ENCODE data around the gene EEA1. TPM values are rescaled to one million over a fixed set of nuclear protein-coding genes. Genes with fewer than 3 reads are reported as not detected.

EEA1 gene
- total and polyA plus RNA-seq, 2 of the 8 experiments (the other 6 are each of a cell fraction or from before 2014, with no cell fraction given), result 1.0 to 18.8 TPM

- Histone ChIP-seq H2BK120ac (replicated peaks; ENCODE audit: low read depth, low read length) (no peak overlapping the region), H3K23me2 (ENCODE audit: low read depth, low read length) (no peaks in the 10 kb centered on the region), H2BK20ac (ENCODE audit: low read length) (no peak overlapping the region), H2AK5ac (ENCODE audit: low read depth, low read length) (no peak overlapping the region), H3K36me3 (ENCODE audit: control insufficient read depth in 2 of 4, insufficient read depth in 4 of 4, low read length in 3 of 4) (no peaks in the 10 kb centered on the region), H3K9me3 (ENCODE audit: insufficient read depth in 2 of 2, low read depth in 1 of 2, low read length in 1 of 2) (no peaks in the 10 kb centered on the region), H3K27ac (ENCODE audit: low read depth, low read length) (no peak overlapping the region), H3K4me1 (replicated peaks in 1 of 4; ENCODE audit: control insufficient read depth in 3 of 4, insufficient read depth in 4 of 4, low read length in 3 of 4) (no peaks in the 10 kb centered on the region; a peak in 1 of 7 replicates), H3K27me3 (replicated peaks in 1 of 4; ENCODE audit: control insufficient read depth in 3 of 4, extremely low read depth in 1 of 4, insufficient read depth in 3 of 4, low read length in 3 of 4) (no peaks in the 10 kb centered on the region), H3K9ac (replicated peaks in 1 of 4; ENCODE audit: extremely low read depth in 1 of 4, low read depth in 3 of 4, low read length in 3 of 4) (no peak overlapping the region), H3K18ac (ENCODE audit: extremely low read depth, low read length) (no peak overlapping the region), H2AFZ (ENCODE audit: low read length) (no peak overlapping the region), H2BK12ac (ENCODE audit: low read depth, low read length) (no peak overlapping the region), H3K79me1 (ENCODE audit: low read depth, low read length) (no peaks in the 10 kb centered on the region), H2BK15ac (ENCODE audit: low read length) (no peak overlapping the region), H3K23ac (ENCODE audit: insufficient read length) (no peak overlapping the region), H3K79me2 (ENCODE audit: control insufficient read depth in 1 of 2, insufficient read depth in 2 of 2, low read length in 2 of 2) (no peaks in the 10 kb centered on the region), H3K4me3 (ENCODE audit: extremely low read depth in 1 of 4, insufficient read depth in 2 of 4, low read depth in 3 of 4, low read length in 4 of 4) (no peak overlapping the region), H4K5ac (ENCODE audit: insufficient read length, low read depth, low read length) (no peak overlapping the region), H4K91ac (replicated peaks; ENCODE audit: insufficient read length, low read length) (no peak overlapping the region), H3K56ac (replicated peaks; ENCODE audit: insufficient read length, low read depth, low read length) (no peak overlapping the region), H4K8ac (ENCODE audit: extremely low read depth, insufficient read depth, low read length) (no peak overlapping the region), H3K4ac (replicated peaks; ENCODE audit: insufficient read length, low read depth, low read length) (no peak overlapping the region), H2BK5ac (ENCODE audit: low read depth, low read length) (no peak overlapping the region), H3K4me2 (ENCODE audit: insufficient read depth in 1 of 2, low read depth in 2 of 2, low read length in 2 of 2) (no peak overlapping the region), H3K14ac (ENCODE audit: insufficient read length) (no peak overlapping the region), H4K20me1 (replicated peaks in 1 of 2; ENCODE audit: control insufficient read depth in 1 of 2, insufficient read depth in 2 of 2, low read length in 2 of 2) (no peaks in the 10 kb centered on the region)
- FAIRE-seq (no peak), DNase-seq (ENCODE audit: low read depth in 1 of 2, low spot score in 2 of 2) (no peak)
- ChIA-PET POLR2A (ENCODE audit: partially characterized antibody) (no interaction called here), CTCF (ENCODE audit: partially characterized antibody) (interaction anchor here (1.0 kb wide), 1 partner anchor 25 kb away, joined by 3 read pairs; no protein-coding TSS in a partner anchor)
- TF ChIP-seq SIN3A (conservative IDR thresholded peaks at IDR 0.05 in 1 of 2, IDR thresholded peaks at IDR 0.05 in 1 of 2; ENCODE audit: low read depth in 1 of 2, low read length in 2 of 2) (no peak), PHF8 (conservative IDR thresholded peaks at IDR 0.05; ENCODE audit: low read depth, low read length) (no peak), JUND (IDR thresholded peaks at IDR 0.05; ENCODE audit: low read length) (no peak), GABPA (IDR thresholded peaks at IDR 0.05; ENCODE audit: borderline replicate concordance, insufficient read depth, low read length) (no peak), EGR1 (IDR thresholded peaks at IDR 0.05; ENCODE audit: borderline replicate concordance, low read depth, low read length) (no peak), SRF (IDR thresholded peaks at IDR 0.05; ENCODE audit: low read depth, low read length) (no peak), EP300 (IDR thresholded peaks at IDR 0.05; ENCODE audit: borderline replicate concordance in 1 of 2, low read depth in 2 of 2, low read length in 2 of 2) (no peak), CTBP2 (IDR thresholded peaks at IDR 0.05; ENCODE audit: borderline replicate concordance, insufficient read depth, insufficient read length, low read length) (no peak), CBX8 (IDR thresholded peaks at IDR 0.05; ENCODE audit: borderline replicate concordance, low read depth, low read length) (no peak), POLR2AphosphoS5 (IDR thresholded peaks at IDR 0.05; ENCODE audit: low read depth, low read length) (no peak)
- TF ChIP-seq, protein P1, sequence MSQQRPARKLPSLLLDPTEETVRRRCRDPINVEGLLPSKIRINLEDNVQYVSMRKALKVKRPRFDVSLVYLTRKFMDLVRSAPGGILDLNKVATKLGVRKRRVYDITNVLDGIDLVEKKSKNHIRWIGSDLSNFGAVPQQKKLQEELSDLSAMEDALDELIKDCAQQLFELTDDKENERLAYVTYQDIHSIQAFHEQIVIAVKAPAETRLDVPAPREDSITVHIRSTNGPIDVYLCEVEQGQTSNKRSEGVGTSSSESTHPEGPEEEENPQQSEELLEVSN (IDR thresholded peaks at IDR 0.05), result no peak
- TF ChIP-seq, protein P2, sequence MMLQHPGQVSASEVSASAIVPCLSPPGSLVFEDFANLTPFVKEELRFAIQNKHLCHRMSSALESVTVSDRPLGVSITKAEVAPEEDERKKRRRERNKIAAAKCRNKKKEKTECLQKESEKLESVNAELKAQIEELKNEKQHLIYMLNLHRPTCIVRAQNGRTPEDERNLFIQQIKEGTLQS (IDR thresholded peaks at IDR 0.05; ENCODE audit: insufficient read depth, low read depth, low read length), result no peak
Observed at GRCh38 chr12:92947589-92948215, 18.6 kb upstream of the EEA1 start.

Measured in H1 (cell line).